Measurements from ENCODE around the gene MACROD2.

The MACROD2 gene

GRCh38 chr20:15045246-15045645, 1049.9 kb downstream of the MACROD2 start:
- H3K4me3 ChIP-seq (ENCODE audit: low read depth in 1 of 2, low read length in 2 of 2) = no peak overlapping the region
- no peaks in the 10 kb centered on the region for H3K4me1 ChIP-seq (ENCODE audit: control insufficient read depth in 1 of 2, insufficient read depth in 2 of 2, low read length in 2 of 2)
- H3K27ac ChIP-seq (ENCODE audit: low read length) = no peak overlapping the region

GRCh38 chr20:15047042-15047441, 1051.7 kb downstream of the MACROD2 start:
- Histone ChIP-seq H3K4me3 (ENCODE audit: low read depth in 1 of 2, low read length in 2 of 2) (no peak overlapping the region), H3K27ac (ENCODE audit: low read length) (no peak overlapping the region)

More at GRCh38 chr20:15045246-15045645, 1049.9 kb downstream of the MACROD2 start:
- Histone ChIP-seq H3K27me3 (ENCODE audit: low read depth, low read length) (no peaks in the 10 kb centered on the region), H3K36me3 (ENCODE audit: control insufficient read depth in 1 of 2, insufficient read depth in 2 of 2, low read length in 2 of 2) (no peaks in the 10 kb centered on the region), H3K9me3 (ENCODE audit: control insufficient read depth in 1 of 2, low read length in 2 of 2) (no peaks in the 10 kb centered on the region)

GRCh38 chr20:15047601-15048000, 1052.3 kb downstream of the MACROD2 start:
- H3K27me3 ChIP-seq (ENCODE audit: low read depth, low read length) = no peaks in the 10 kb centered on the region
- H3K36me3 ChIP-seq (ENCODE audit: control insufficient read depth in 1 of 2, insufficient read depth in 2 of 2, low read length in 2 of 2) = no peaks in the 10 kb centered on the region
- H3K9me3 ChIP-seq (ENCODE audit: control insufficient read depth in 1 of 2, low read length in 2 of 2) = no peaks in the 10 kb centered on the region
- no peak overlapping the region for H3K27ac ChIP-seq (ENCODE audit: low read length)
- no peak overlapping the region for H3K4me3 ChIP-seq (ENCODE audit: low read depth in 1 of 2, low read length in 2 of 2)
- H3K4me1 ChIP-seq (ENCODE audit: control insufficient read depth in 1 of 2, insufficient read depth in 2 of 2, low read length in 2 of 2) = no peaks in the 10 kb centered on the region

More at GRCh38 chr20:15047042-15047441, 1051.7 kb downstream of the MACROD2 start:
- Histone ChIP-seq H3K9me3 (ENCODE audit: control insufficient read depth in 1 of 2, low read length in 2 of 2) (no peaks in the 10 kb centered on the region), H3K27me3 (ENCODE audit: low read depth, low read length) (no peaks in the 10 kb centered on the region), H3K4me1 (ENCODE audit: control insufficient read depth in 1 of 2, insufficient read depth in 2 of 2, low read length in 2 of 2) (no peaks in the 10 kb centered on the region), H3K36me3 (ENCODE audit: control insufficient read depth in 1 of 2, insufficient read depth in 2 of 2, low read length in 2 of 2) (no peaks in the 10 kb centered on the region)

- no peaks in the 10 kb centered on the region for H3K27me3 ChIP-seq (ENCODE audit: low read depth, low read length)
- H3K4me1 ChIP-seq (ENCODE audit: control insufficient read depth in 1 of 2, insufficient read depth in 2 of 2, low read length in 2 of 2) = no peaks in the 10 kb centered on the region
- no peaks in the 10 kb centered on the region for H3K36me3 ChIP-seq (ENCODE audit: control insufficient read depth in 1 of 2, insufficient read depth in 2 of 2, low read length in 2 of 2)
- no peak overlapping the region for H3K27ac ChIP-seq (ENCODE audit: low read length)
- H3K4me3 ChIP-seq (ENCODE audit: low read depth in 1 of 2, low read length in 2 of 2) = no peak overlapping the region
- no peaks in the 10 kb centered on the region for H3K9me3 ChIP-seq (ENCODE audit: control insufficient read depth in 1 of 2, low read length in 2 of 2)
Measured at GRCh38 chr20:15056246-15056645, 1060.9 kb downstream of the MACROD2 start.

GRCh38 chr20:15058841-15059240, 1063.5 kb downstream of the MACROD2 start:
- Histone ChIP-seq H3K36me3 (ENCODE audit: control insufficient read depth in 1 of 2, insufficient read depth in 2 of 2, low read length in 2 of 2) (no peaks in the 10 kb centered on the region), H3K4me1 (ENCODE audit: control insufficient read depth in 1 of 2, insufficient read depth in 2 of 2, low read length in 2 of 2) (no peaks in the 10 kb centered on the region), H3K9me3 (ENCODE audit: control insufficient read depth in 1 of 2, low read length in 2 of 2) (no peaks in the 10 kb centered on the region), H3K4me3 (ENCODE audit: low read depth in 1 of 2, low read length in 2 of 2) (no peak overlapping the region), H3K27ac (ENCODE audit: low read length) (no peak overlapping the region), H3K27me3 (ENCODE audit: low read depth, low read length) (no peaks in the 10 kb centered on the region)

- no peak overlapping the region for H3K27ac ChIP-seq (ENCODE audit: low read length)
- no peaks in the 10 kb centered on the region for H3K9me3 ChIP-seq (ENCODE audit: control insufficient read depth in 1 of 2, low read length in 2 of 2)
- H3K4me3 ChIP-seq (ENCODE audit: low read depth in 1 of 2, low read length in 2 of 2) = no peak overlapping the region
- no peaks in the 10 kb centered on the region for H3K27me3 ChIP-seq (ENCODE audit: low read depth, low read length)
- H3K4me1 ChIP-seq (ENCODE audit: control insufficient read depth in 1 of 2, insufficient read depth in 2 of 2, low read length in 2 of 2) = no peaks in the 10 kb centered on the region
- no peaks in the 10 kb centered on the region for H3K36me3 ChIP-seq (ENCODE audit: control insufficient read depth in 1 of 2, insufficient read depth in 2 of 2, low read length in 2 of 2)
Measured at GRCh38 chr20:15059438-15059837, 1064.1 kb downstream of the MACROD2 start.

- no peaks in the 10 kb centered on the region for H3K27me3 ChIP-seq (ENCODE audit: low read depth, low read length)
- no peak overlapping the region for H3K4me3 ChIP-seq (ENCODE audit: low read depth in 1 of 2, low read length in 2 of 2)
- H3K9me3 ChIP-seq (ENCODE audit: control insufficient read depth in 1 of 2, low read length in 2 of 2) = no peaks in the 10 kb centered on the region
- no peak overlapping the region for H3K27ac ChIP-seq (ENCODE audit: low read length)
- H3K4me1 ChIP-seq (ENCODE audit: control insufficient read depth in 1 of 2, insufficient read depth in 2 of 2, low read length in 2 of 2) = no peaks in the 10 kb centered on the region
- no peaks in the 10 kb centered on the region for H3K36me3 ChIP-seq (ENCODE audit: control insufficient read depth in 1 of 2, insufficient read depth in 2 of 2, low read length in 2 of 2)
Measured at GRCh38 chr20:15060265-15061060, 1065.1 kb downstream of the MACROD2 start.

- H3K4me3 ChIP-seq (ENCODE audit: low read depth in 1 of 2, low read length in 2 of 2) = no peak overlapping the region
- no peaks in the 10 kb centered on the region for H3K4me1 ChIP-seq (ENCODE audit: control insufficient read depth in 1 of 2, insufficient read depth in 2 of 2, low read length in 2 of 2)
- no peaks in the 10 kb centered on the region for H3K9me3 ChIP-seq (ENCODE audit: control insufficient read depth in 1 of 2, low read length in 2 of 2)
- no peaks in the 10 kb centered on the region for H3K36me3 ChIP-seq (ENCODE audit: control insufficient read depth in 1 of 2, insufficient read depth in 2 of 2, low read length in 2 of 2)
- H3K27me3 ChIP-seq (ENCODE audit: low read depth, low read length) = no peaks in the 10 kb centered on the region
- H3K27ac ChIP-seq (ENCODE audit: low read length) = no peak overlapping the region
Measured at GRCh38 chr20:15061061-15061430, 1065.7 kb downstream of the MACROD2 start.

- Histone ChIP-seq H3K4me1 (ENCODE audit: control insufficient read depth in 1 of 2, insufficient read depth in 2 of 2, low read length in 2 of 2) (no peaks in the 10 kb centered on the region), H3K9me3 (ENCODE audit: control insufficient read depth in 1 of 2, low read length in 2 of 2) (no peaks in the 10 kb centered on the region), H3K27ac (ENCODE audit: low read length) (no peak overlapping the region), H3K27me3 (ENCODE audit: low read depth, low read length) (no peaks in the 10 kb centered on the region), H3K36me3 (ENCODE audit: control insufficient read depth in 1 of 2, insufficient read depth in 2 of 2, low read length in 2 of 2) (no peaks in the 10 kb centered on the region), H3K4me3 (ENCODE audit: low read depth in 1 of 2, low read length in 2 of 2) (no peak overlapping the region)
Measured at GRCh38 chr20:15061955-15062354, 1066.6 kb downstream of the MACROD2 start.

GRCh38 chr20:15063081-15063480, 1067.8 kb downstream of the MACROD2 start:
- no peaks in the 10 kb centered on the region for H3K36me3 ChIP-seq (ENCODE audit: control insufficient read depth in 1 of 2, insufficient read depth in 2 of 2, low read length in 2 of 2)
- H3K27me3 ChIP-seq (ENCODE audit: low read depth, low read length) = no peaks in the 10 kb centered on the region
- no peaks in the 10 kb centered on the region for H3K9me3 ChIP-seq (ENCODE audit: control insufficient read depth in 1 of 2, low read length in 2 of 2)
- no peak overlapping the region for H3K27ac ChIP-seq (ENCODE audit: low read length)
- no peaks in the 10 kb centered on the region for H3K4me1 ChIP-seq (ENCODE audit: control insufficient read depth in 1 of 2, insufficient read depth in 2 of 2, low read length in 2 of 2)
- no peak overlapping the region for H3K4me3 ChIP-seq (ENCODE audit: low read depth in 1 of 2, low read length in 2 of 2)

GRCh38 chr20:15064741-15065140, 1069.4 kb downstream of the MACROD2 start:
- Histone ChIP-seq H3K36me3 (ENCODE audit: control insufficient read depth in 1 of 2, insufficient read depth in 2 of 2, low read length in 2 of 2) (no peaks in the 10 kb centered on the region), H3K9me3 (ENCODE audit: control insufficient read depth in 1 of 2, low read length in 2 of 2) (peaks cover 0 to 5% of the 10 kb centered on the region in 2 donors), H3K4me1 (ENCODE audit: control insufficient read depth in 1 of 2, insufficient read depth in 2 of 2, low read length in 2 of 2) (no peaks in the 10 kb centered on the region), H3K27me3 (ENCODE audit: low read depth, low read length) (no peaks in the 10 kb centered on the region), H3K4me3 (ENCODE audit: low read depth in 1 of 2, low read length in 2 of 2) (no peak overlapping the region), H3K27ac (ENCODE audit: low read length) (no peak overlapping the region)

GRCh38 chr20:15065794-15066193, 1070.5 kb downstream of the MACROD2 start:
- Histone ChIP-seq H3K36me3 (ENCODE audit: control insufficient read depth in 1 of 2, insufficient read depth in 2 of 2, low read length in 2 of 2) (no peaks in the 10 kb centered on the region), H3K27me3 (ENCODE audit: low read depth, low read length) (no peaks in the 10 kb centered on the region), H3K9me3 (ENCODE audit: control insufficient read depth in 1 of 2, low read length in 2 of 2) (peaks cover 0 to 5% of the 10 kb centered on the region in 2 donors), H3K27ac (ENCODE audit: low read length) (no peak overlapping the region), H3K4me1 (ENCODE audit: control insufficient read depth in 1 of 2, insufficient read depth in 2 of 2, low read length in 2 of 2) (no peaks in the 10 kb centered on the region), H3K4me3 (ENCODE audit: low read depth in 1 of 2, low read length in 2 of 2) (no peak overlapping the region)

Measured in muscle layer of duodenum (tissue), 2 donors.